PC-9 (cell line): ENCODE measurements around the gene SAPCD2.

Experiments
- EZH2 ChIP-seq: fragments of 200-600 bp; sonication (generic); IDR thresholded peaks from 2 replicates; pipeline ENCODE4 v1.8.0; 2017; ENCODE audit warnings: antibody characterized with exemption, low read depth
- TF ChIP-seq, protein P1 (sequence below): fragments of 200-600 bp; sonication (generic); conservative IDR thresholded peaks from 2 replicates; pipeline ENCODE4 v1.6.1; 2017; ENCODE audit warnings: mixed run types, antibody characterized with exemption, mild to moderate bottlenecking, moderate library complexity

- TF ChIP-seq, protein P1, sequence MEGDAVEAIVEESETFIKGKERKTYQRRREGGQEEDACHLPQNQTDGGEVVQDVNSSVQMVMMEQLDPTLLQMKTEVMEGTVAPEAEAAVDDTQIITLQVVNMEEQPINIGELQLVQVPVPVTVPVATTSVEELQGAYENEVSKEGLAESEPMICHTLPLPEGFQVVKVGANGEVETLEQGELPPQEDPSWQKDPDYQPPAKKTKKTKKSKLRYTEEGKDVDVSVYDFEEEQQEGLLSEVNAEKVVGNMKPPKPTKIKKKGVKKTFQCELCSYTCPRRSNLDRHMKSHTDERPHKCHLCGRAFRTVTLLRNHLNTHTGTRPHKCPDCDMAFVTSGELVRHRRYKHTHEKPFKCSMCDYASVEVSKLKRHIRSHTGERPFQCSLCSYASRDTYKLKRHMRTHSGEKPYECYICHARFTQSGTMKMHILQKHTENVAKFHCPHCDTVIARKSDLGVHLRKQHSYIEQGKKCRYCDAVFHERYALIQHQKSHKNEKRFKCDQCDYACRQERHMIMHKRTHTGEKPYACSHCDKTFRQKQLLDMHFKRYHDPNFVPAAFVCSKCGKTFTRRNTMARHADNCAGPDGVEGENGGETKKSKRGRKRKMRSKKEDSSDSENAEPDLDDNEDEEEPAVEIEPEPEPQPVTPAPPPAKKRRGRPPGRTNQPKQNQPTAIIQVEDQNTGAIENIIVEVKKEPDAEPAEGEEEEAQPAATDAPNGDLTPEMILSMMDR: no peak
- no peak for TF ChIP-seq EZH2
Measured at GRCh38 chr9:137096785-137097546, 26.6 kb upstream of the SAPCD2 start.
